ENCODE results near the gene HPCAL1. TPM values are rescaled to one million over a fixed set of nuclear protein-coding genes. Genes with fewer than 3 reads are reported as not detected.

HPCAL1 gene
- total and polyA plus RNA-seq, 10 of the 15 experiments (the other 5 are each of a cell fraction or from before 2014, with no cell fraction given) = 0.40 to 12.8 (median 7.9) TPM

DNA sequence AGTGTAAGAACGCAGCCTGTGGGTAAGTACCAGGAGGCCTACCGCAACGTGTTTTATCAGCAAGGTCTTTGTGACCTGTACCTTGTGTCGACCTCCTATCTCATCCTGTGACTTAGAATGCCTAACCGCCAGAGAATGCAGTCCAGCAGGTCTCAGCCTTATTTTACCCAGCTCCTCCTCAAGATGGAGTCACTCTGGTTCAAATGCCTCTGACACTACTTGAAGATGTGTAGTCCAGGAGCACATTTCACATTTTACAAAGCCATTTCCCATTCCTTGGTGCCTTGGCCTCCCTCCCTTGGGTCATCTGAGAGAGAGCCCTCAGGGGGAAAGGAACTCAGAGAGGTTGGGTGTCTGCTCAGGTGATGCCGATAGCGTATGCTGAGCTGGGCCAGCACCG is 6.6 kb upstream of the HPCAL1 start:
- Histone ChIP-seq H3K4me2 (ENCODE audit: control insufficient read depth, insufficient read depth) (no peak overlapping the region), H3K4me3 (no peak overlapping the region), H3K9ac (ENCODE audit: control insufficient read depth, insufficient read depth, low read length) (no peak overlapping the region), H4K20me1 (ENCODE audit: control insufficient read depth, insufficient read depth) (no peaks in the 10 kb centered on the region), H3K27ac (ENCODE audit: control insufficient read depth, insufficient read depth) (no peak overlapping the region), H3K36me3 (ENCODE audit: control insufficient read depth in 2 of 2, insufficient read depth in 2 of 2, low read length in 1 of 2) (no peaks in the 10 kb centered on the region), H3K27me3 (replicated peaks in 1 of 2; ENCODE audit: control insufficient read depth in 2 of 2, insufficient read depth in 2 of 2, low read length in 1 of 2) (no peaks in the 10 kb centered on the region), H3K4me1 (ENCODE audit: control insufficient read depth, insufficient read depth, low read length) (peaks cover 2% of the 10 kb centered on the region; the same call in 1 of the 2 replicates), H3K9me3 (replicated peaks; ENCODE audit: control insufficient read depth, insufficient read depth, low read length) (peaks cover 2% of the 10 kb centered on the region; the same call in 2 of the 3 replicates), H3K79me2 (ENCODE audit: control insufficient read depth, insufficient read depth, low read length) (no peaks in the 10 kb centered on the region), H2AFZ (ENCODE audit: control insufficient read depth, low read depth, low read length) (no peak overlapping the region)
- ChIA-PET RAD21 (ENCODE audit: unreplicated experiment) (interaction anchor here (0.9 to 1.4 kb wide), 2 partner anchors 112 to 114 kb away, joined by 3 to 5 read pairs; no protein-coding TSS in a partner anchor), POLR2A (no interaction called here), SMC1A (ENCODE audit: uncharacterized antibody, unreplicated experiment) (interaction anchor here (2.6 kb wide), 1 partner anchor 113 kb away, joined by 9 read pairs; no protein-coding TSS in a partner anchor), CTCF (interaction anchor here (1.2 kb wide), 2 partner anchors 113 to 114 kb away, joined by 3 read pairs; no protein-coding TSS in a partner anchor)
- in situ Hi-C loops (cut with MboI) = no loop called here
- 69% methylated on average over 8 of the region's 8 CpGs for WGBS (ENCODE audit: insufficient coverage, insufficient replicate concordance, low lambda C conversion rate, missing lambda C conversion rate)
- BruUV-seq (replicated peaks) = no TSS peak
- FAIRE-seq = no peak
- intact Hi-C loops (cut with micrococcal nuclease; ENCODE audit: unreplicated experiment) = no loop called here
- TF ChIP-seq SMARCA5 (IDR thresholded peaks at IDR 0.05) = no peak
- no peak for TF ChIP-seq POLR2AphosphoS2 (IDR thresholded peaks at IDR 0.05; ENCODE audit: low read depth, low read length)
- no peak for TF ChIP-seq FOXM1 (IDR thresholded peaks at IDR 0.05; ENCODE audit: low read depth, low read length)
- no peak for TF ChIP-seq CREB1 (IDR thresholded peaks at IDR 0.05; ENCODE audit: low read depth)
- no peak for TF ChIP-seq JUNB (IDR thresholded peaks at IDR 0.05)
- no peak for TF ChIP-seq CHD2 (IDR thresholded peaks at IDR 0.05; ENCODE audit: borderline replicate concordance, low read depth, low read length)
- TF ChIP-seq GABPA (IDR thresholded peaks at IDR 0.05; ENCODE audit: low read depth) = no peak
- no peak for TF ChIP-seq KDM1A (IDR thresholded peaks at IDR 0.05; ENCODE audit: borderline replicate concordance)
- TF ChIP-seq SREBF1 (IDR thresholded peaks at IDR 0.05; ENCODE audit: low read length) = no peak
- TF ChIP-seq, protein P1, sequence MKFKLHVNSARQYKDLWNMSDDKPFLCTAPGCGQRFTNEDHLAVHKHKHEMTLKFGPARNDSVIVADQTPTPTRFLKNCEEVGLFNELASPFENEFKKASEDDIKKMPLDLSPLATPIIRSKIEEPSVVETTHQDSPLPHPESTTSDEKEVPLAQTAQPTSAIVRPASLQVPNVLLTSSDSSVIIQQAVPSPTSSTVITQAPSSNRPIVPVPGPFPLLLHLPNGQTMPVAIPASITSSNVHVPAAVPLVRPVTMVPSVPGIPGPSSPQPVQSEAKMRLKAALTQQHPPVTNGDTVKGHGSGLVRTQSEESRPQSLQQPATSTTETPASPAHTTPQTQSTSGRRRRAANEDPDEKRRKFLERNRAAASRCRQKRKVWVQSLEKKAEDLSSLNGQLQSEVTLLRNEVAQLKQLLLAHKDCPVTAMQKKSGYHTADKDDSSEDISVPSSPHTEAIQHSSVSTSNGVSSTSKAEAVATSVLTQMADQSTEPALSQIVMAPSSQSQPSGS (IDR thresholded peaks at IDR 0.05; ENCODE audit: low read length) = no peak
- no peak for TF ChIP-seq PAX5 (IDR thresholded peaks at IDR 0.05; ENCODE audit: borderline replicate concordance, low read depth, low read length)
- no peak for TF ChIP-seq TBL1XR1 (IDR thresholded peaks at IDR 0.05; ENCODE audit: low read depth, low read length)
- no peak for TF ChIP-seq PAX8 (IDR thresholded peaks at IDR 0.05)
- TF ChIP-seq SUZ12 (IDR thresholded peaks at IDR 0.05; ENCODE audit: unreplicated experiment) = no peak
- TF ChIP-seq BCL11A (IDR thresholded peaks at IDR 0.05; ENCODE audit: low read depth, low read length) = no peak
- ATAC-seq = no peak
- no peak for DNase-seq (ENCODE audit: low read depth, low spot score)
